HG03442 (cell line): ENCODE data around the gene GNB1.
"Not testable (repeated sequence)": the region's sequence is repeated elsewhere in the genome, so short reads cannot be mapped to it uniquely, and the experiment has no call there.

Experiments
- ATAC-seq: cut with Tn5 transposase; IDR thresholded peaks from one replicate; pipeline ENCODE4 v1.9.1; 2021; ENCODE audit warnings: mild to moderate bottlenecking, moderate library complexity; ENCODE audit not compliant: unreplicated experiment

GNB1 gene

GRCh38 chr1:1890506-1891348, at the start of gene GNB1:
TSS of gene GNB1 (minus strand) at chr1:1891087. CDS start at chr1:1825453, 65,634 bp downstream.
- peak; percentile 71 for ATAC-seq

GRCh38 chr1:1940123-1940425, 49.2 kb upstream of the GNB1 start:
- ATAC-seq = no peak

GRCh38 chr1:1939296-1940122, 48.6 kb upstream of the GNB1 start:
- ATAC-seq = no peak

GRCh38 chr1:1938613-1939295, 47.9 kb upstream of the GNB1 start:
- no peak for ATAC-seq

- no peak for ATAC-seq
Observed at GRCh38 chr1:1938276-1938573, 47.3 kb upstream of the GNB1 start.

- no peak for ATAC-seq
Observed at GRCh38 chr1:1937549-1938275, 46.8 kb upstream of the GNB1 start.

GRCh38 chr1:1937061-1937460, 46.2 kb upstream of the GNB1 start:
- no peak for ATAC-seq

GRCh38 chr1:1934848-1935247, 44.0 kb upstream of the GNB1 start:
- ATAC-seq = not testable (repeated sequence)

GRCh38 chr1:1929639-1930545, 39.0 kb upstream of the GNB1 start:
- no peak for ATAC-seq

GRCh38 chr1:1929102-1929638, 38.3 kb upstream of the GNB1 start:
- no peak for ATAC-seq

- no peak for ATAC-seq
Observed at GRCh38 chr1:1928231-1929101, 37.6 kb upstream of the GNB1 start.

GRCh38 chr1:1927751-1928150, 36.9 kb upstream of the GNB1 start:
- no peak for ATAC-seq

GRCh38 chr1:1926886-1927660, 36.2 kb upstream of the GNB1 start:
- no peak for ATAC-seq

GRCh38 chr1:1926346-1926811, 35.5 kb upstream of the GNB1 start:
- no peak for ATAC-seq

GRCh38 chr1:1925437-1926345, 34.8 kb upstream of the GNB1 start:
- ATAC-seq = no peak

GRCh38 chr1:1924849-1925248, 34.0 kb upstream of the GNB1 start:
- ATAC-seq = no peak

GRCh38 chr1:1924386-1924785, 33.5 kb upstream of the GNB1 start:
- no peak for ATAC-seq
